KMS-11 (cell line): ENCODE results near the gene P2RX1.

ENCODE experiments used
- H2AFZ ChIP-seq: fragments of 200-600 bp; sonication (generic); 2 replicates; pipeline ENCODE4 v1.6.1; 2016; ENCODE audit warnings: antibody characterized with exemption, mixed run types, low read depth
- H3K27ac ChIP-seq: fragments of 200-600 bp; sonication (generic); 2 replicates; pipeline ENCODE4 v1.6.1; 2016; ENCODE audit warnings: mild to moderate bottlenecking, mixed run types
- H3K27me3 ChIP-seq: fragments of 200-600 bp; sonication (generic); 2 replicates; pipeline ENCODE4 v1.6.1; 2017; ENCODE audit warnings: mild to moderate bottlenecking, low read depth, mixed run types, moderate library complexity; ENCODE audit not compliant: insufficient read depth
- H3K36me3 ChIP-seq: fragments of 200-600 bp; sonication (generic); 2 replicates; pipeline ENCODE4 v1.6.1; 2017; ENCODE audit warnings: mild to moderate bottlenecking, mixed run types; ENCODE audit not compliant: insufficient read depth
- H3K4me1 ChIP-seq: fragments of 200-600 bp; sonication (generic); 2 replicates; pipeline ENCODE4 v1.6.1; 2016; ENCODE audit warnings: mild to moderate bottlenecking, low read depth, mixed run types; ENCODE audit not compliant: poor library complexity, severe bottlenecking
- H3K4me2 ChIP-seq: fragments of 200-600 bp; sonication (generic); 2 replicates; pipeline ENCODE4 v1.7.0; 2016; ENCODE audit warnings: mild to moderate bottlenecking, mixed run types
- H3K4me3 ChIP-seq: fragments of 200-600 bp; sonication (generic); IDR thresholded peaks from 2 replicates; pipeline ENCODE4 v1.6.1; 2017; ENCODE audit warnings: low read depth, low read length, mixed read lengths; ENCODE audit not compliant: insufficient read depth
- H3K79me2 ChIP-seq: fragments of 200-600 bp; sonication (generic); 2 replicates; pipeline ENCODE4 v1.6.1; 2016; ENCODE audit warnings: low read depth, mixed run types; ENCODE audit not compliant: insufficient read depth
- H3K9ac ChIP-seq: fragments of 200-600 bp; sonication (generic); 2 replicates; pipeline ENCODE4 v1.6.1; 2016; ENCODE audit warnings: mild to moderate bottlenecking, mixed run types
- H4K20me1 ChIP-seq: fragments of 200-600 bp; sonication (generic); 2 replicates; pipeline ENCODE4 v1.6.1; 2016; ENCODE audit warnings: mild to moderate bottlenecking, mixed run types; ENCODE audit not compliant: insufficient read depth
- CTCF ChIP-seq: fragments of 200-600 bp; sonication (generic); conservative IDR thresholded peaks from 2 replicates; pipeline ENCODE4 v1.6.1; 2017; ENCODE audit warnings: low read depth, mild to moderate bottlenecking, antibody characterized with exemption, low read length, moderate library complexity, mixed read lengths

P2RX1 gene

GRCh38 chr17:3905017-3905520, 11.2 kb downstream of the P2RX1 start:
- TF ChIP-seq CTCF, result no peak
- Histone ChIP-seq H3K4me2 (no peak overlapping the region), H4K20me1 (no peaks in the 10 kb centered on the region), H2AFZ (no peak overlapping the region), H3K4me1 (no peaks in the 10 kb centered on the region), H3K27ac (no peak overlapping the region), H3K79me2 (no peaks in the 10 kb centered on the region), H3K27me3 (peaks cover 3% of the 10 kb centered on the region; the same call in 1 of the 2 replicates), H3K36me3 (no peaks in the 10 kb centered on the region), H3K9ac (no peak overlapping the region), H3K4me3 (no peak overlapping the region)

- Histone ChIP-seq H3K27me3 (peaks cover 3% of the 10 kb centered on the region; the same call in 1 of the 2 replicates), H3K4me3 (no peak overlapping the region), H3K4me1 (no peaks in the 10 kb centered on the region), H2AFZ (no peak overlapping the region), H3K36me3 (no peaks in the 10 kb centered on the region), H3K27ac (no peak overlapping the region), H4K20me1 (no peaks in the 10 kb centered on the region), H3K4me2 (no peak overlapping the region), H3K79me2 (no peaks in the 10 kb centered on the region), H3K9ac (no peak overlapping the region)
- no peak for TF ChIP-seq CTCF
These were observed 11.8 kb downstream of the P2RX1 start for GRCh38 chr17:3904501-3904900.

- Histone ChIP-seq H3K9ac (no peak overlapping the region), H3K36me3 (no peaks in the 10 kb centered on the region), H3K27ac (no peak overlapping the region)
These were observed 12.4 kb downstream of the P2RX1 start for GRCh38 chr17:3903881-3904290.

GRCh38 chr17:3903051-3903825, 13.0 kb downstream of the P2RX1 start:
- Histone ChIP-seq H3K4me1 (no peaks in the 10 kb centered on the region), H3K27ac (no peak overlapping the region), H4K20me1 (no peaks in the 10 kb centered on the region)

More at GRCh38 chr17:3903881-3904290, 12.4 kb downstream of the P2RX1 start:
- H3K79me2 ChIP-seq, result no peaks in the 10 kb centered on the region
- no peak overlapping the region for H2AFZ ChIP-seq
- H3K27me3 ChIP-seq, result peaks cover 3% of the 10 kb centered on the region; the same call in 1 of the 2 replicates
- H3K4me3 ChIP-seq, result no peak overlapping the region
- no peak overlapping the region for H3K4me2 ChIP-seq
- TF ChIP-seq CTCF, result no peak
- no peaks in the 10 kb centered on the region for H3K4me1 ChIP-seq
- no peaks in the 10 kb centered on the region for H4K20me1 ChIP-seq

More at GRCh38 chr17:3903051-3903825, 13.0 kb downstream of the P2RX1 start:
- TF ChIP-seq CTCF, result no peak
- H3K27me3 ChIP-seq, result peaks cover 3% of the 10 kb centered on the region; the same call in 1 of the 2 replicates
- H3K4me3 ChIP-seq, result no peak overlapping the region
- H3K79me2 ChIP-seq, result no peaks in the 10 kb centered on the region
- H3K9ac ChIP-seq, result no peak overlapping the region
- no peak overlapping the region for H2AFZ ChIP-seq
- no peaks in the 10 kb centered on the region for H3K36me3 ChIP-seq
- no peak overlapping the region for H3K4me2 ChIP-seq
